CD4-positive, alpha-beta T cell treated with Interleukin-10 for 1 hour (primary cell): ENCODE results near the gene TCF4.

Experiments used
- DNase-seq: peaks from one replicate; pipeline ENCODE4 v3.0.0-alpha.2; 2020

Gene TCF4

GRCh38 chr18:55314615-55315237 is 273.3 kb downstream of the TCF4 start:
- DNase-seq, result no peak

GRCh38 chr18:55314031-55314430 is 274.0 kb downstream of the TCF4 start:
- no peak for DNase-seq

GRCh38 chr18:55310863-55311262 is 277.1 kb downstream of the TCF4 start:
- DNase-seq, result no peak

- DNase-seq, result no peak
These were observed 277.8 kb downstream of the TCF4 start for GRCh38 chr18:55310044-55310676.

GRCh38 chr18:55309249-55309648 is 278.7 kb downstream of the TCF4 start:
- no peak for DNase-seq

GRCh38 chr18:55307505-55307904 is 280.5 kb downstream of the TCF4 start:
- DNase-seq, result no peak

GRCh38 chr18:55306359-55307024 is 281.5 kb downstream of the TCF4 start:
- no peak for DNase-seq

GRCh38 chr18:55302167-55302833 is 285.7 kb downstream of the TCF4 start:
- no peak for DNase-seq

- no peak for DNase-seq
These were observed 286.2 kb downstream of the TCF4 start for GRCh38 chr18:55301824-55302166.

GRCh38 chr18:55300936-55301531 is 287.0 kb downstream of the TCF4 start:
- DNase-seq, result no peak

- DNase-seq, result no peak
These were observed 287.5 kb downstream of the TCF4 start for GRCh38 chr18:55300421-55300935.

GRCh38 chr18:55296778-55297177 is 291.2 kb downstream of the TCF4 start:
- no peak for DNase-seq

- no peak for DNase-seq
These were observed 291.9 kb downstream of the TCF4 start for GRCh38 chr18:55296115-55296514.

GRCh38 chr18:55290898-55291297 is 297.1 kb downstream of the TCF4 start:
- DNase-seq, result no peak

GRCh38 chr18:55289775-55290174 is 298.2 kb downstream of the TCF4 start:
- DNase-seq, result no peak

GRCh38 chr18:55289048-55289447 is 298.9 kb downstream of the TCF4 start:
- no peak for DNase-seq

- DNase-seq, result no peak
These were observed 299.8 kb downstream of the TCF4 start for GRCh38 chr18:55287935-55288868.

- no peak for DNase-seq
These were observed 300.7 kb downstream of the TCF4 start for GRCh38 chr18:55287149-55287806.

GRCh38 chr18:55286257-55286825 is 301.7 kb downstream of the TCF4 start:
- no peak for DNase-seq

GRCh38 chr18:55284614-55285013 is 303.4 kb downstream of the TCF4 start:
- no peak for DNase-seq

GRCh38 chr18:55283309-55283708 is 304.7 kb downstream of the TCF4 start:
- DNase-seq, result no peak
